SK-N-SH (cell line): Measurements from ENCODE around the gene CLCN6. TPM values are rescaled to one million over a fixed set of nuclear protein-coding genes. Genes with fewer than 3 reads are reported as not detected.

Experiments
- CTCF ChIA-PET: fragments of 300-600, 350-600 bp; formaldehyde crosslinking; extraction: SDS; loops from one replicate; lab custom pipeline; 2021; lab: Yijun Ruan, JAX
- POLR2A ChIA-PET: fragments of 350-600 bp; sonication (Branson Sonifier 250); formaldehyde crosslinking; extraction: SDS; loops from one replicate; lab custom pipeline; 2020; ENCODE audit warnings: antibody characterized with exemption, inconsistent platforms; lab: Yijun Ruan, JAX
- DNase-seq: peaks from one replicate; pipeline ENCODE4 v3.0.0; 2012
- H2AFZ ChIP-seq: fragments of 200-600 bp; sonication (generic); 2 replicates; pipeline ENCODE4 v1.8.1; 2016; ENCODE audit warnings: antibody characterized with exemption, mild to moderate bottlenecking, low read depth
- H3F3A ChIP-seq: fragments of 200-600 bp; sonication (generic); replicated peaks from 2 replicates; pipeline ENCODE3; 2016; ENCODE audit warnings: antibody characterized with exemption, mild to moderate bottlenecking; ENCODE audit not compliant: insufficient read depth
- H3K27ac ChIP-seq, 2 experiments: fragments of 200-500 bp in 1 of 2; fragments of 200-600 bp in 1 of 2; sonication (Bioruptor generic) in 1 of 2; sonication (generic), shearing (Covaris generic) in 1 of 2; 2 replicates each; pipeline versions ENCODE4 v1.5.1 to v1.6.1; 2014 to 2016; ENCODE audit warnings: low read depth in 2 of 2, inconsistent platforms in 1 of 2, low read length in 1 of 2, mild to moderate bottlenecking in 1 of 2, mixed read lengths in 1 of 2
- H3K27me3 ChIP-seq: fragments of 200-600 bp; sonication (generic), shearing (Covaris generic); 2 replicates; pipeline ENCODE4 v1.6.1; 2016; ENCODE audit warnings: mixed run types; ENCODE audit not compliant: insufficient read depth
- H3K36me3 ChIP-seq, 2 experiments: fragments of 200-500 bp in 1 of 2; fragments of 200-600 bp in 1 of 2; sonication (Bioruptor generic) in 1 of 2; sonication (generic) in 1 of 2; replicated peaks in 1 of 2; 2 replicates each; pipeline versions ENCODE3 to v1.5.1; 2014 to 2016; ENCODE audit warnings: low read length in 1 of 2, mild to moderate bottlenecking in 1 of 2; ENCODE audit not compliant: insufficient read depth in 2 of 2, control insufficient read depth in 1 of 2
- H3K4me1 ChIP-seq, 2 experiments: fragments of 200-500 bp in 1 of 2; fragments of 200-600 bp in 1 of 2; sonication (Bioruptor generic) in 1 of 2; sonication (generic), shearing (Covaris generic) in 1 of 2; 2 replicates each; pipeline versions ENCODE4 v1.5.1 to v1.6.1; 2014 to 2016; ENCODE audit warnings: low read depth in 1 of 2, low read length in 1 of 2, mixed run types in 1 of 2; ENCODE audit not compliant: insufficient read depth in 2 of 2, control insufficient read depth in 1 of 2
- H3K4me2 ChIP-seq: fragments of 200-600 bp; sonication (generic), shearing (Covaris generic); 2 replicates; pipeline ENCODE4 v1.6.1; 2017; ENCODE audit warnings: mixed run types
- H3K4me3 ChIP-seq, 2 experiments: fragments of 200-500 bp in 1 of 2; fragments of 200-600 bp in 1 of 2; sonication (Bioruptor generic) in 1 of 2; sonication (generic), shearing (Covaris generic) in 1 of 2; 2 replicates each; pipeline versions ENCODE4 v1.5.1 to v1.8.1; 2014 to 2016; ENCODE audit warnings: low read depth in 2 of 2, inconsistent platforms in 1 of 2, low read length in 1 of 2, mild to moderate bottlenecking in 1 of 2, mixed read lengths in 1 of 2, moderate library complexity in 1 of 2
- H3K79me2 ChIP-seq: fragments of 200-600 bp; sonication (generic); 2 replicates; pipeline ENCODE4 v1.8.1; 2017; ENCODE audit warnings: mild to moderate bottlenecking; ENCODE audit not compliant: insufficient read depth
- H3K9ac ChIP-seq: fragments of 200-600 bp; sonication (generic); 2 replicates; pipeline ENCODE4 v1.6.1; 2017; ENCODE audit warnings: mixed run types
- H3K9me2 ChIP-seq: fragments of 200-600 bp; sonication (generic); 2 replicates; pipeline ENCODE4 v1.6.1; 2017; ENCODE audit warnings: mixed run types
- H3K9me3 ChIP-seq: fragments of 200-600 bp; sonication (generic); 2 replicates; pipeline ENCODE4 v1.6.1; 2017; ENCODE audit warnings: mixed run types, mild to moderate bottlenecking, moderate library complexity
- H4K20me1 ChIP-seq: fragments of 200-600 bp; sonication (generic); 2 replicates; pipeline ENCODE4 v1.6.1; 2017; ENCODE audit warnings: mild to moderate bottlenecking, mixed run types; ENCODE audit not compliant: insufficient read depth
- CHD2 ChIP-seq: fragments of 150-350 bp; IDR thresholded peaks from 2 replicates; pipeline ENCODE4 v1.6.1; 2018; ENCODE audit warnings: low read length; ENCODE audit not compliant: partially characterized antibody
- CTCF ChIP-seq: fragments of 200-600 bp; sonication (generic); IDR thresholded peaks from 2 replicates; pipeline ENCODE4 v1.6.1; 2017; ENCODE audit warnings: antibody characterized with exemption, mild to moderate bottlenecking, moderate library complexity
- ELF1 ChIP-seq: IDR thresholded peaks from 2 replicates; pipeline ENCODE4 v1.4.0; 2012
- EP300 ChIP-seq, 2 experiments: IDR thresholded peaks; 2 replicates each; pipeline versions ENCODE4 v1.4.0 to v1.6.1; 2012; ENCODE audit warnings: borderline replicate concordance in 1 of 2, low read depth in 1 of 2, low read length in 1 of 2
- FOXJ3 ChIP-seq: sonication (generic); formaldehyde crosslinking; IDR thresholded peaks from 2 replicates; pipeline ENCODE4 v1.5.1; 2020; ENCODE audit warnings: mild to moderate bottlenecking, missing genetic modification reagents
- GABPA ChIP-seq: IDR thresholded peaks from 2 replicates; pipeline ENCODE4 v1.4.0; 2012; ENCODE audit warnings: low read depth, mild to moderate bottlenecking
- MXI1 ChIP-seq: IDR thresholded peaks from 2 replicates; pipeline ENCODE4 v1.6.1; 2012; ENCODE audit warnings: mild to moderate bottlenecking, low read depth, low read length, improper control_type of control experiment
- NFIC ChIP-seq: IDR thresholded peaks from 2 replicates; pipeline ENCODE4 v1.4.0; 2012; ENCODE audit warnings: borderline replicate concordance
- RAD21 ChIP-seq: IDR thresholded peaks from 2 replicates; pipeline ENCODE4 v1.6.1; 2012; ENCODE audit warnings: mild to moderate bottlenecking, low read length
- RCOR1 ChIP-seq: fragments of 150-350 bp; IDR thresholded peaks from 2 replicates; pipeline ENCODE4 v1.6.1; 2017; ENCODE audit warnings: antibody characterized with exemption, low read length
- RFX5 ChIP-seq: IDR thresholded peaks from 2 replicates; pipeline ENCODE4 v1.6.1; 2012; ENCODE audit warnings: mild to moderate bottlenecking, improper control_type of control experiment, low read length
- SIN3A ChIP-seq: IDR thresholded peaks from 2 replicates; pipeline ENCODE4 v1.6.1; 2012; ENCODE audit warnings: low read depth, mild to moderate bottlenecking, low read length, moderate library complexity, borderline replicate concordance
- TAF1 ChIP-seq: IDR thresholded peaks from 2 replicates; pipeline ENCODE4 v1.6.1; 2012; ENCODE audit warnings: low read depth, mild to moderate bottlenecking, low read length, moderate library complexity, borderline replicate concordance
- TCF12 ChIP-seq: IDR thresholded peaks from 2 replicates; pipeline ENCODE4 v1.4.0; 2012
- USF1 ChIP-seq: IDR thresholded peaks from 2 replicates; pipeline ENCODE4 v1.4.0; 2012; ENCODE audit warnings: low read depth, borderline replicate concordance
- USF2 ChIP-seq: fragments of 150-350 bp; IDR thresholded peaks from 2 replicates; pipeline ENCODE4 v1.6.1; 2017; ENCODE audit warnings: antibody characterized with exemption, low read length, low read depth, borderline replicate concordance
- YY1 ChIP-seq: IDR thresholded peaks from 2 replicates; pipeline ENCODE4 v1.4.0; 2012; ENCODE audit warnings: low read depth, mild to moderate bottlenecking
- WGBS: methylation state at CpG from one replicate; pipeline ENCODE4 v1.1.6; 2017; ENCODE audit warnings: low lambda C conversion rate; 5-methylcytosine and 5-hydroxymethylcytosine counted together
- polyA plus RNA-seq, 3 experiments: library from polyadenylated mRNA; depleted of rRNA; stranded (reverse); fragments of >200 nt; gene quantifications; 2 replicates each; pipeline ENCODE4 v1.2.3, GENCODE V29; 2012

CLCN6 gene
- polyA plus RNA-seq, 1 of the 3 experiments (the other 2 are of a cell fraction): 7.4 TPM

GRCh38 chr1:11802616-11802972, 3.4 kb upstream of the CLCN6 start:
- no peaks in the 10 kb centered on the region for H3K27me3 ChIP-seq
- H3K4me1 ChIP-seq: peaks cover 29 to 35% of the 10 kb centered on the region in 2 experiments; a peak in 3 of 4 replicates
- no peak overlapping the region for H3K9ac ChIP-seq
- no peak overlapping the region for H2AFZ ChIP-seq
- H3K27ac ChIP-seq: no peak overlapping the region; a peak in 1 of 4 replicates
- H3K79me2 ChIP-seq: peaks cover 15% of the 10 kb centered on the region
- no peaks in the 10 kb centered on the region for H4K20me1 ChIP-seq
- H3K4me3 ChIP-seq: no peak overlapping the region
- peaks cover 7 to 26% of the 10 kb centered on the region in 2 experiments for H3K36me3 ChIP-seq
- no peaks in the 10 kb centered on the region for H3F3A ChIP-seq
- no peaks in the 10 kb centered on the region for H3K9me2 ChIP-seq
- H3K4me2 ChIP-seq: peak overlapping the region; percentile 100
- CTCF ChIA-PET: interaction anchor here (1.0 to 2.0 kb wide), 2 partner anchors 10 to 17 kb away, joined by 3 to 14 read pairs; no protein-coding TSS in a partner anchor
- WGBS: 82% methylated on average over 6 of the region's 6 CpGs
- POLR2A ChIA-PET: interaction anchor here (1.7 kb wide), 1 partner anchor 14 kb away, joined by 8 read pairs; no protein-coding TSS in a partner anchor
- H3K9me3 ChIP-seq: no peaks in the 10 kb centered on the region
- no peak for DNase-seq
- TF ChIP-seq CTCF: no peak
- TF ChIP-seq TCF12: no peak
- no peak for TF ChIP-seq SIN3A
- no peak for TF ChIP-seq RCOR1
- no peak for TF ChIP-seq USF2
- TF ChIP-seq FOXJ3 (CRISPR knock-in tag): no peak
- TF ChIP-seq ELF1: no peak
- no peak for TF ChIP-seq NFIC
- no peak for TF ChIP-seq GABPA
- no peak for TF ChIP-seq MXI1
- no peak for TF ChIP-seq TAF1
- no peak for TF ChIP-seq RAD21

- no peaks in the 10 kb centered on the region for H3K27me3 ChIP-seq
- peak overlapping the region; percentile 100 for H3K4me2 ChIP-seq
- CTCF ChIA-PET: interaction anchor here (1.0 to 2.0 kb wide), 2 partner anchors 11 to 18 kb away, joined by 3 to 14 read pairs; no protein-coding TSS in a partner anchor
- H3F3A ChIP-seq: no peaks in the 10 kb centered on the region
- no peaks in the 10 kb centered on the region for H4K20me1 ChIP-seq
- POLR2A ChIA-PET: interaction anchor here (0.8 to 1.7 kb wide), 4 partner anchors 8 to 105 kb away, joined by 3 to 8 read pairs (median 4); no protein-coding TSS in a partner anchor
- peaks cover 34 to 35% of the 10 kb centered on the region in 2 experiments; a peak in 3 of 4 replicates for H3K4me1 ChIP-seq
- H3K36me3 ChIP-seq: peaks cover 13 to 31% of the 10 kb centered on the region in 2 experiments
- peak; percentile 72 for DNase-seq
- 67% methylated on average over 20 of the region's 28 CpGs for WGBS
- no peaks in the 10 kb centered on the region for H3K9me3 ChIP-seq
- no peak overlapping the region for H3K9ac ChIP-seq
- H3K27ac ChIP-seq: peak overlapping the region in 1 of 2 experiments; percentile 65; a peak in 2 of 4 replicates
- H2AFZ ChIP-seq: no peak overlapping the region
- no peak overlapping the region; a peak in 2 of 4 replicates for H3K4me3 ChIP-seq
- no peaks in the 10 kb centered on the region for H3K9me2 ChIP-seq
- peaks cover 22% of the 10 kb centered on the region for H3K79me2 ChIP-seq
- TF ChIP-seq RFX5 (no peak), YY1 (no peak), USF1 (no peak), CHD2 (peak; percentile 71), TAF1 (no peak), RAD21 (no peak; the same call in 1 of the 2 replicates), SIN3A (no peak), RCOR1 (peak; percentile 28; the same call in 1 of the 2 replicates), USF2 (no peak), TCF12 (peak; percentile 58; the same call in 1 of the 2 replicates), NFIC (peak; percentile 21; the same call in 1 of the 2 replicates), EP300 (IDR thresholded peaks at IDR 0.05; ENCODE audit: borderline replicate concordance in 1 of 2, low read depth in 1 of 2, low read length in 1 of 2) (peak in 1 of 2 experiments; percentile 8; a peak in 1 of 4 replicates), CTCF (no peak)
Measured at GRCh38 chr1:11802973-11803885, 2.8 kb upstream of the CLCN6 start.
